ENCODE results near the gene LRRC7. TPM values are rescaled to one million over a fixed set of nuclear protein-coding genes. Genes with fewer than 3 reads are reported as not detected.

The LRRC7 gene
- total and polyA plus RNA-seq, 8 donors, result 0.12 to 2.2 (median 0.90) TPM

DNA sequence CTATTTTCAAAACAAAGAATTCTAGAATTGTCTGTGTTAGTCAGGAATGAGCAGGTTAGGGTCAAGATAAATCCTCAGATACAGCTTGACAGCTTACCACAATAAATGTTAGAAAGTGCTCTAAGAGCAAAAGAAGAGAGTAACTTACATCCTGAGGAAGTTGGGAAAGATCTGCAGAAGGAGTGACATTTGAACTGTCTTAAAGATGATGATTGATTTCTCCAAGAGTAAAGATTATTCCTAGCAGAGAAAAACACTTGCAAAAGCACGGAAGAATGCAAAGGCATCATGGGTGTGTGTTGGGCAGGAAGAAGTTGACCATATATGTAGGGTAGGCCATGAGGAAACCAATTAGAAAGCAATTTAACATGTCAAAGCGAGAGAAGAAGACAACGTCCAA lies 175.4 kb downstream of the LRRC7 start:
- Histone ChIP-seq H3K27ac (no peak overlapping the region), H3K27me3 (no peaks in the 10 kb centered on the region), H3K4me3 (no peak overlapping the region), H3K4me1 (no peaks in the 10 kb centered on the region), H3K9me3 (no peaks in the 10 kb centered on the region), H3K36me3 (no peaks in the 10 kb centered on the region)
- TF ChIP-seq, protein P1, sequence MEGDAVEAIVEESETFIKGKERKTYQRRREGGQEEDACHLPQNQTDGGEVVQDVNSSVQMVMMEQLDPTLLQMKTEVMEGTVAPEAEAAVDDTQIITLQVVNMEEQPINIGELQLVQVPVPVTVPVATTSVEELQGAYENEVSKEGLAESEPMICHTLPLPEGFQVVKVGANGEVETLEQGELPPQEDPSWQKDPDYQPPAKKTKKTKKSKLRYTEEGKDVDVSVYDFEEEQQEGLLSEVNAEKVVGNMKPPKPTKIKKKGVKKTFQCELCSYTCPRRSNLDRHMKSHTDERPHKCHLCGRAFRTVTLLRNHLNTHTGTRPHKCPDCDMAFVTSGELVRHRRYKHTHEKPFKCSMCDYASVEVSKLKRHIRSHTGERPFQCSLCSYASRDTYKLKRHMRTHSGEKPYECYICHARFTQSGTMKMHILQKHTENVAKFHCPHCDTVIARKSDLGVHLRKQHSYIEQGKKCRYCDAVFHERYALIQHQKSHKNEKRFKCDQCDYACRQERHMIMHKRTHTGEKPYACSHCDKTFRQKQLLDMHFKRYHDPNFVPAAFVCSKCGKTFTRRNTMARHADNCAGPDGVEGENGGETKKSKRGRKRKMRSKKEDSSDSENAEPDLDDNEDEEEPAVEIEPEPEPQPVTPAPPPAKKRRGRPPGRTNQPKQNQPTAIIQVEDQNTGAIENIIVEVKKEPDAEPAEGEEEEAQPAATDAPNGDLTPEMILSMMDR (IDR thresholded peaks at IDR 0.05), result no peak
- intact Hi-C loops (cut with DNase I), result loop anchor here in 1 of 3 donors (10.0 kb wide), 1 partner anchor 1148 kb away; no protein-coding TSS in a partner anchor
- DNase-seq (no peak), FAIRE-seq (no peak), ATAC-seq (no peak)
- 55 to 60% methylated on average over 3 of the region's 3 CpGs for WGBS, 2 donors

- FAIRE-seq, result no peak
Measured at GRCh38 chr1:69744381-69744780, 176.7 kb downstream of the LRRC7 start.

GRCh38 chr1:69747207-69747606 lies 179.5 kb downstream of the LRRC7 start:
- intact Hi-C loops (cut with DNase I), result loop anchor here in 1 of 3 donors (10.0 kb wide), 1 partner anchor 1152 kb away; no protein-coding TSS in a partner anchor
- Histone ChIP-seq H3K27me3 (no peaks in the 10 kb centered on the region), H3K27ac (no peak overlapping the region), H3K36me3 (no peaks in the 10 kb centered on the region), H3K9me3 (no peaks in the 10 kb centered on the region), H3K4me1 (no peaks in the 10 kb centered on the region), H3K4me3 (no peak overlapping the region)
- FAIRE-seq, result no peak
- ATAC-seq, result no peak
- 56 to 82% methylated on average over 2 of the region's 2 CpGs for WGBS, 2 donors
- TF ChIP-seq, protein P1 (IDR thresholded peaks at IDR 0.05), result no peak
- DNase-seq, result no peak

More at GRCh38 chr1:69744381-69744780, 176.7 kb downstream of the LRRC7 start:
- H3K36me3 ChIP-seq, result no peaks in the 10 kb centered on the region
- ATAC-seq, result no peak
- no peak overlapping the region for H3K27ac ChIP-seq
- H3K4me3 ChIP-seq, result no peak overlapping the region
- no peak for DNase-seq
- intact Hi-C loops (cut with DNase I), result loop anchor here in 1 of 3 donors (10.0 kb wide), 1 partner anchor 1150 kb away; no protein-coding TSS in a partner anchor
- TF ChIP-seq, protein P1 (IDR thresholded peaks at IDR 0.05), result no peak
- 76 to 83% methylated on average over 2 of the region's 2 CpGs for WGBS, 2 donors
- H3K27me3 ChIP-seq, result no peaks in the 10 kb centered on the region
- H3K9me3 ChIP-seq, result no peaks in the 10 kb centered on the region
- H3K4me1 ChIP-seq, result no peaks in the 10 kb centered on the region

DNA sequence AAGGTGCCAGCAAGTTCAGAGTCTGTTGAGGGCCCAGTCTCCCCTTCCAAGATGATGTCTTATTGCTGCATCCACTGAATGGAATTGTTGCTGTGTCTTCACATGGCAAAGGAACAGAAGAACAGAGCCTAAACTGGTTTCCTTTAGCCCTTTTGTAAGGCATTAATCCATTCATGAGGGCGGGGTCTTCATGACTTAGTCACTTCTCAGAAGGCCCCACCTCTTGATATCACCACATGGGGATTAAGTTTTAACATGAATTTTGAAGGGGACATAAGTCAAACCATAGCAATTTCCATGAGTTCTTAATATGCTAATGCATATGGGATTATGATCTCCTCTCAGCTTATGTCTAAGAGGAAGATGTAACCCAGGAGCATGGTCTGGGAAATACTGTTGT lies 182.9 kb downstream of the LRRC7 start:
- H3K4me1 ChIP-seq, result no peaks in the 10 kb centered on the region
- no peak for ATAC-seq
- FAIRE-seq, result no peak
- no peaks in the 10 kb centered on the region for H3K9me3 ChIP-seq
- no peaks in the 10 kb centered on the region for H3K36me3 ChIP-seq
- no peak overlapping the region for H3K4me3 ChIP-seq
- no peak overlapping the region for H3K27ac ChIP-seq
- no peak for DNase-seq
- intact Hi-C loops (cut with DNase I), result no loop called here
- 81 to 85% methylated on average over 1 of the region's 1 CpG for WGBS, 2 donors
- no peaks in the 10 kb centered on the region for H3K27me3 ChIP-seq
- TF ChIP-seq, protein P1 (IDR thresholded peaks at IDR 0.05), result no peak

GRCh38 chr1:69752831-69753230 lies 185.1 kb downstream of the LRRC7 start:
- no peak overlapping the region for H3K27ac ChIP-seq
- intact Hi-C loops (cut with DNase I), result no loop called here

More at GRCh38 chr1:69752831-69753230, 185.1 kb downstream of the LRRC7 start:
- ATAC-seq (no peak), DNase-seq (no peak), FAIRE-seq (no peak)
- H3K4me3 ChIP-seq, result no peak overlapping the region
- TF ChIP-seq, protein P1 (IDR thresholded peaks at IDR 0.05), result no peak
- no peaks in the 10 kb centered on the region for H3K27me3 ChIP-seq
- no peaks in the 10 kb centered on the region for H3K9me3 ChIP-seq
- no peaks in the 10 kb centered on the region for H3K36me3 ChIP-seq
- H3K4me1 ChIP-seq, result no peaks in the 10 kb centered on the region
- 57 to 79% methylated on average over 2 of the region's 2 CpGs for WGBS, 2 donors

Measured in pancreas (tissue), 10 donors.